Fibroblast of the aortic adventitia (primary cell): Measurements from ENCODE around the gene AMZ2. TPM values are rescaled to one million over a fixed set of nuclear protein-coding genes. Genes with fewer than 3 reads are reported as not detected.

Experiments used
- DNase-seq: peaks from one replicate; pipeline ENCODE4 v3.0.0-alpha.2; 2010; ENCODE audit warnings: low read depth
- H3K4me3 ChIP-seq: 2 replicates; pipeline ENCODE4 v1.5.1; 2011; ENCODE audit warnings: low read depth, mild to moderate bottlenecking, control low read depth, low read length, moderate library complexity
- total RNA-seq: library from RNA; depleted of rRNA; stranded (reverse); fragments of >200 nt; gene quantifications from 2 replicates; pipeline ENCODE4 v1.2.3, GENCODE V29; 2012; ENCODE audit warnings: low replicate concordance
- TF ChIP-seq, protein P1 (sequence below): IDR thresholded peaks from 2 replicates; pipeline ENCODE4 v1.5.1; 2011; ENCODE audit warnings: mild to moderate bottlenecking, low read length, control low read depth, inconsistent platforms; ENCODE audit not compliant: insufficient read depth

AMZ2 gene
- total RNA-seq, 1 donor = 89.7 TPM

- H3K4me3 ChIP-seq = no peak overlapping the region
Measured at GRCh38 chr17:68288804-68289203, 41.0 kb downstream of the AMZ2 start.

GRCh38 chr17:68289473-68289872 lies 41.6 kb downstream of the AMZ2 start:
- DNase-seq = no peak
- TF ChIP-seq, protein P1, sequence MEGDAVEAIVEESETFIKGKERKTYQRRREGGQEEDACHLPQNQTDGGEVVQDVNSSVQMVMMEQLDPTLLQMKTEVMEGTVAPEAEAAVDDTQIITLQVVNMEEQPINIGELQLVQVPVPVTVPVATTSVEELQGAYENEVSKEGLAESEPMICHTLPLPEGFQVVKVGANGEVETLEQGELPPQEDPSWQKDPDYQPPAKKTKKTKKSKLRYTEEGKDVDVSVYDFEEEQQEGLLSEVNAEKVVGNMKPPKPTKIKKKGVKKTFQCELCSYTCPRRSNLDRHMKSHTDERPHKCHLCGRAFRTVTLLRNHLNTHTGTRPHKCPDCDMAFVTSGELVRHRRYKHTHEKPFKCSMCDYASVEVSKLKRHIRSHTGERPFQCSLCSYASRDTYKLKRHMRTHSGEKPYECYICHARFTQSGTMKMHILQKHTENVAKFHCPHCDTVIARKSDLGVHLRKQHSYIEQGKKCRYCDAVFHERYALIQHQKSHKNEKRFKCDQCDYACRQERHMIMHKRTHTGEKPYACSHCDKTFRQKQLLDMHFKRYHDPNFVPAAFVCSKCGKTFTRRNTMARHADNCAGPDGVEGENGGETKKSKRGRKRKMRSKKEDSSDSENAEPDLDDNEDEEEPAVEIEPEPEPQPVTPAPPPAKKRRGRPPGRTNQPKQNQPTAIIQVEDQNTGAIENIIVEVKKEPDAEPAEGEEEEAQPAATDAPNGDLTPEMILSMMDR = no peak
- H3K4me3 ChIP-seq = no peak overlapping the region

More at GRCh38 chr17:68288804-68289203, 41.0 kb downstream of the AMZ2 start:
- no peak for DNase-seq
- TF ChIP-seq, protein P1 = no peak

- DNase-seq = no peak
- TF ChIP-seq, protein P1 = no peak
- no peak overlapping the region for H3K4me3 ChIP-seq
Measured at GRCh38 chr17:68289936-68290267, 42.1 kb downstream of the AMZ2 start.

DNA sequence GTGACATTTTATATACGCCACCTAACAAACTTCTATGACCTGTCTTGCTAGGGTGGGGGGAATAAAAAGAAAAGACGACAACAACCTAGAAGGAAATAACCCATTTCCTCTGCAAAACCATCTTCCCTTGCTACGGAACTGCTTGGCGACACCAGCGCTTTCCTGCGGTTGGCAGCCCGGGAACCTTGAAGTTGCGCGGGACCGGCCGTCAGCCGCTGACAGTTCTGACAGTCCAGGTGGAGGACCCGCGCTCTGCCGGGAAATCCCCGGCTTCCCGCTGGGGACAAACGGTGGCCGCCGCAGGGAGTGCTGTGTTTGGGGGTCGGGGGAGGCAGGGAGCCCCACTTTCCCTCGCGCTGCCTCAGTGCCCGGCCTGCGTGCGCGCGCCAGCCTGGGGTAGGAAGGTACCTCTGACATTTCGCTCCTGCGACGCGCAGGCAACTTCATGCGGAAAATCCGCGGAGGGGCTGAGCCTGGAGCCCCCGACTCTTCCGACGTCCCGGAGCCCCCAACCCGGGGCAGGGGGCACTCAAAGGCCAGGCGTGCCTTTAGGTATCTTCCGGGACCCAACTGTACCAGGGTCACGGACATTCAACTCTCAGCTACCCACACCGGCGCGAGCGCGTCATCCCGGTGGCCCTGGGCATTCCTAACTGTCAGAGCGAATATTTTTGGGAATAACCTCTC lies 42.6 kb downstream of the AMZ2 start:
- no peak for DNase-seq
- peak overlapping the region; percentile 31 for H3K4me3 ChIP-seq
- TF ChIP-seq, protein P1 = no peak

DNA sequence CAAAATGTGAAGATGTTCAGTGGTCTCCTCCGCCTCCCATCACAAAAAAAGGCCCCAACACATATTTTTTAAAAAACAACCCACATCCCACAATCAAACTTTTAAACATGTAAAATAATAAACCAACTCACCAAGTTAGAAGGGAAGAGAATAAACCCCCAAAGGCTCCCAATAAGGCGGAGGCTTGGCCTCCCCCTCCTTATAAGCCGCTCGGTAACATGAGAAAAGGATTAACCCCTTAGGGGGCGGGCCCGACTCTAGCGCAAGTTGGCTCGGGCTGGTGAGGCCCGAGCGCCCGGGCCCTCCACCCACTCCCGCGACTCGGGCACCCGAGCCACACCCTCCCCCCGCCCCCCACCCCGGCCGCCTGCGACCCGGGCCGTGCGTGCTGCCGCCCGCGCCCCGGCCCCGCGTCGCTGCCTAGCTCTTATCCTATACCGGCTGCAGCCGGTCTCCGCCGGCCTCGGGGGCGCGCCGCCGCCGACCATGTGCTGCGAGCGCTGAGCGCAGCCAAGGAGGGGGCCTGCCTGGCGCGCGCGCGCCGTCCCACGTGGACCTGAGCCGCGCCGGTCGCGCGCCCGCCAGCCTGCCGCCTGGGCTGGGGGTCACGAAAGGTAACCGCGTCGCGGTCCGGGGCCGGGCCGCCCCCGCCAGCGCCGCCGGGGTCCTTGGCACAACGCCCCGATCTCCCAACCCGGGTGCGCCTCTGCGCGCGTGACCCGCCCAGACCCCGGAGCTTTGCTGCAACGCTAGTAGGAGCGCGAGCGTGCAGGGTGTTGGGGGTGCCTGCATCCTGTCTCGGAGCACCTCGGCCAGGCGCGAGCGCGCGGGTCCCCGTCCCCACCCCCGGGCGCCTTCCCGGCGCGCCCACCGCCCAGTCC lies 43.4 kb downstream of the AMZ2 start, which contains the start of the genes ARSG and SLC16A6:
Gene ARSG (plus strand): TSS at position 541 of the 881 bp plus-strand sequence. CDS start 15,999 bp downstream, outside the sequence.
Gene SLC16A6 (minus strand): TSS at position 173 of the 881 bp plus-strand sequence. CDS start 12,807 bp downstream, outside the sequence.
- H3K4me3 ChIP-seq = peak within 1 kb of the TSS; percentile 71
- DNase-seq = no peak
- TF ChIP-seq, protein P1 = no peak

DNA sequence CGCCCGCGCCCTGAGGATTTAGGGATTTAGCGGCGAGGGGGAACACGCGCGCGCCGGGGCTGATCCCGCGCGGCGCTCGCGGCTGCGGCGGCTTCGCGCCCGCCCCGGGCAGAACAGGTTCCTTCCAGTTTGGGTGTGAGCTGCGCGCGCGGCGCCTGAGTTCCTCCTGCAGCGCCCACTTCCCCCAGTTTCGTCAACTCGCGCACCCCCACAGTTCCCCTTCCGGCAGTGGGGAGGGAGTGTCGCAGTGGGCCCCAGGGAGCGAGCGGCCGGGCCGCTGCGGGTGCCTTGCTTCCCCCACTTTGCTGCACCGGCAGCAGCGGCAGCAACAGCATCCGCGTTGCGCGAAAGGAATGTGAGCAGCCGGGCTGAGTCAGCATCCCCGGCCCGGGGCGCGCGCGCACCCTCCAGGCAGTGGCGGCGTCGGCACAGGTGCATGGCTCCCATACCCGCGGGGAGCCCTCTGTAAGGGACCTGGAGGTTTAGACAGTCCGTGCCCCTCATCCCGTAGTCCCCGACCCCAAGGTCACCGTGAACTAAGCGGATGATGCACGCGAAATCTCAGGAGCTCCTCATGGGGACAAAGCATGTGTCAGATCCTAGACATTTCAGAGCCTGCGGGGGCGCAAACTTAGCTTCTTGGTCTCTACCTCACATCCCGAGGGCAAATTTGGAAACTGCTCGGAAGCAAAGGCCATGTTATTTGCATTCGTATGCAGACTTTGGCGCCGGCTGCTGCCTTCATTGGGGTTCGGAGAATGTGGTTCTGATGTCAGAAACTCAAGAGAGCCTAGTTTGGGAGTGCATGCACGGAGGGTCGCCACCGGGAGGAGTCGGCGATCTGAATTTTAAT lies 44.2 kb downstream of the AMZ2 start:
- DNase-seq = peak; percentile 53
- peak overlapping the region; percentile 71 for H3K4me3 ChIP-seq
- TF ChIP-seq, protein P1 = no peak
